AG09319 (cell line): ENCODE data around the gene SSH3.
A peak's percentile ranks its signal among the peaks of the same experiment; 100 is the strongest.

Experiments
- DNase-seq: peaks from one replicate; pipeline ENCODE4 v3.0.0-alpha.2; 2010; ENCODE audit warnings: low read depth; ENCODE audit errors: extremely low read depth
- TF ChIP-seq, protein P1 (sequence below): IDR thresholded peaks from 2 replicates; pipeline ENCODE4 v1.5.1; 2011; ENCODE audit warnings: low read depth, mild to moderate bottlenecking, inconsistent platforms, low read length, moderate library complexity

The SSH3 gene

DNA sequence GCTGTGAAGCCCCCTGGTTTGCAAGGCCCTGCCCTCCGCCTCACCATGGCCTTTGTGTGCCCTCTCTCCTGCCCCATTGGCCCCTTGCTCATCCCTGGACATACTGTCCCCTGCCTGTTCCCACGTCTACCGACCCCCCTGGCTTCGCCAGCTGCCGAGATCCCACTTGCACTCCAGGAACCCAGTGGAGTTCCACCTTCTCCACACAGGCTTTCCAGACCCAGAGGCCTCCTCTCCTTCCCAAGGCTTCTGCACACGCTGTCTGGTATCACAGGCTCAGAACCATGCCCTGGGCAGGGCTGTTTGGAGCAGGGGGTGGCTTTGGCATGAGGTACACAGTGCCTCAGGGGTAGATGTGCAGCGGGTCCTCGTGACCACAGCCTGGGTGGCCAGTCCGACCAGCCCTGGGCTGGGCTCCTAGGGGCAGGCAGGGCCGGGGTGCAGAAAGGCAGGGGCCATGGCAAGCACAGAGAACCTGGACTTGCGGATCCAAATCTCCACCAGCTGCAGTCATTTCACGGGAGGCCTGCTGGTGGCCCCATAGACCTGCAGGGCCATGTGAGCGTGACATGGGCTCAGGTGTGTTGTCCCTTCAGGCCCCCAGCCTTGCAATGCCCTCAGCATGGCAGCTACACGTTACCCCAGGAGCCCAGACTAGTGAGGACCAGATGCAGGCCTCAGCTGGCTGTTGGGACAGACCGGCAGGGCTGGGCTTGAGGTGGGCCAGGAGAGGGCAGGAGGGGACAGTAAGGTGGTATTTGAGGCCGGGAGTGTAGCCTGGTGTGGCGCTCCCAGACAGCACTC, 27.5 kb upstream of the SSH3 start:
- TF ChIP-seq, protein P1, sequence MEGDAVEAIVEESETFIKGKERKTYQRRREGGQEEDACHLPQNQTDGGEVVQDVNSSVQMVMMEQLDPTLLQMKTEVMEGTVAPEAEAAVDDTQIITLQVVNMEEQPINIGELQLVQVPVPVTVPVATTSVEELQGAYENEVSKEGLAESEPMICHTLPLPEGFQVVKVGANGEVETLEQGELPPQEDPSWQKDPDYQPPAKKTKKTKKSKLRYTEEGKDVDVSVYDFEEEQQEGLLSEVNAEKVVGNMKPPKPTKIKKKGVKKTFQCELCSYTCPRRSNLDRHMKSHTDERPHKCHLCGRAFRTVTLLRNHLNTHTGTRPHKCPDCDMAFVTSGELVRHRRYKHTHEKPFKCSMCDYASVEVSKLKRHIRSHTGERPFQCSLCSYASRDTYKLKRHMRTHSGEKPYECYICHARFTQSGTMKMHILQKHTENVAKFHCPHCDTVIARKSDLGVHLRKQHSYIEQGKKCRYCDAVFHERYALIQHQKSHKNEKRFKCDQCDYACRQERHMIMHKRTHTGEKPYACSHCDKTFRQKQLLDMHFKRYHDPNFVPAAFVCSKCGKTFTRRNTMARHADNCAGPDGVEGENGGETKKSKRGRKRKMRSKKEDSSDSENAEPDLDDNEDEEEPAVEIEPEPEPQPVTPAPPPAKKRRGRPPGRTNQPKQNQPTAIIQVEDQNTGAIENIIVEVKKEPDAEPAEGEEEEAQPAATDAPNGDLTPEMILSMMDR: no peak
- DNase-seq: no peak

DNA sequence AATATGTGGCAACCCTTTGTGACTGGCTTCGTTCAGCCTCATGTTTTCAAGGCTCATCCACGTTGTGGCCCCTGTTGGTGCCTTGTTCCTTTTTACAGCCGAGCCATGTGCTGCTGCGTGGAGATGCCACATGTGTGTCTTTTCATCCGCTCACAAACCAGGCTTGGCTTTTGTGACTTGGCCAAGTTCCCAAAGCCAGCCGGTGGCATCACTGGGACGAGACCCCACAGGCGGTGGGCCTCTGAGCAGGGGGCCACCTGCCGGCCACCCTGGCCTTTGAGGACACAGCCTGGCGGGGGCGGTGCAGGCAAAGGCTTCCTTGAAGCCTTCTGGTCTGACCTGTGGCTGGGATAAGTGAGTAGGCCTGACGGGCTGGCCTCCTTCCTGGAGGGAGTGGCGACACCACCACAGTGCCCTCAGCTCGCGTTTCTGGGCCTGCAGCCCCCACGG, 26.5 kb upstream of the SSH3 start:
- no peak for DNase-seq
- TF ChIP-seq, protein P1: peak; percentile 27

DNA sequence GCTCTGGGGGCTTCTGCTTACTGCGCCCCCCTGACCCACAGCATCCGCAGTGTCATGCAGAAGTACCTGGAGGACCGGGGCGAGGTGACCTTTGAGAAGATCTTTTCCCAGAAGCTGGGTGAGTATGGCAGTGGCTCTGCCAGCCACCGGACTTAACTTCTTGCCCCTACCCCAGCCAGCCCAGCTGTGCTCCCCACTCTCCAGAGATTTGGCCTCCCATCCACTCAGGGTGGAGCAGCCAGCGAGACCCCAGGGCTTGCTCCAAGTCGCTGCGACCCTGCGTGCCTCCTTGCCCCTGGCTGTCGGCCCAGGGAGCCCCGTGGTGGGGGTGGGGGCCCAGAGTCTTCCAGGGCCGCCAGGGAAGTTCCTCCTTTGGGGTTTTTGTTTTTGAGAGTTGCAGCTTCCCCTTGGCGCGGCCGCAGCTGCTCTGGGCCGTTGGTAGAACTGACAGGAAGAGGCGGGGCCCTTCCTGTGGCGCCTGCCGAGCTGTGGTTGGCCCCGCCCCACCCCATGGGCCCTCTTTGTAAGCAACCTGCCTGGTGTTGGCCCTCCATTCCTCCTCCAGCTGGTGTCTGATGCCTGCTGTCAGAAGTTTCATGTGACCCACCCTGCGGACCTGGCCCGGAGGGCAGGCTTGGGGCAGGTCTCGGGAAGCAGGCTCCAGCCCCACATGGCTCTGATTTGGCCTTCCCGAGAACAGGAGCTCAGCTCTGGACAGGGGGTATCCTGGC, 25.9 kb upstream of the SSH3 start:
- TF ChIP-seq, protein P1: no peak
- DNase-seq: no peak

DNA sequence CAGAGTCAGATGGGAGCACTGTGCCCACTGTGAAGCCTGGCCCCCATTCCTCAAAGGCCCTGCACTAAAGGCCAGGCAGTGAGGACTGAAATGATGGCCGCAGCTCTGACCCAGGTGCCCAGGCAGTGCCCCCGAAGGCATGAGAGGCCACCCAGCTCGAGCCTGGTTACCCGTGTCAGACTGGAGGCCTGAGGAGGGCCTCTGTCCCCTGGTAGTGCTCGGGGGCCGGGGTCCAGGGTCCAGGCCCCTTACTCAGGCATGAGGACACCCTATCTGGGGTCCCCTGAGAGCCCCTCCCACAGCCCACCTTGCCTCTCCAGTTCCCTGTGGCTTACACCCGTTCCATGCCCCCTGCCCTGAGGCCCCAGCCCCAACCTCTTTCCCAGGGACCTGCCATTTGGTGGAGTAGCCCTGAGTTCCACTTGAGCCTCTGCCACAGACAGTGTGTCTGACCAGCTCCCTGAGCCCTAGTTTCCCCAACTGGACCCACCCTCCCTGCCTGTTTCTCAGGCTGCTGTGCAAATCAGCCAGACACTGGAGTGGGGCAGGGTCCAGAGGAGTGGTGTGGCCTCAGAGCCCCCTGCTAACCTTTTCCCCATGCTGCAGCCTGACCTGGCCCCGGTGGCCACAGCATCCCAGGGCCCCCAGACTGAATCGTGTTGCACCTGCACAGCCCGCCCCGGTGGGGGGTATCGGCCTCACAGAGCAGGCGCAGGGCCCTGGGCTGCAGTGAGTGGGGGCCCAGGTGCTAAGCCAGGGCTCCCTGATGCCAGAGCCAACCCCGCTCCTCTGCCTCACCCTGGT, 25.0 kb upstream of the SSH3 start:
- TF ChIP-seq, protein P1: no peak
- DNase-seq: no peak

DNA sequence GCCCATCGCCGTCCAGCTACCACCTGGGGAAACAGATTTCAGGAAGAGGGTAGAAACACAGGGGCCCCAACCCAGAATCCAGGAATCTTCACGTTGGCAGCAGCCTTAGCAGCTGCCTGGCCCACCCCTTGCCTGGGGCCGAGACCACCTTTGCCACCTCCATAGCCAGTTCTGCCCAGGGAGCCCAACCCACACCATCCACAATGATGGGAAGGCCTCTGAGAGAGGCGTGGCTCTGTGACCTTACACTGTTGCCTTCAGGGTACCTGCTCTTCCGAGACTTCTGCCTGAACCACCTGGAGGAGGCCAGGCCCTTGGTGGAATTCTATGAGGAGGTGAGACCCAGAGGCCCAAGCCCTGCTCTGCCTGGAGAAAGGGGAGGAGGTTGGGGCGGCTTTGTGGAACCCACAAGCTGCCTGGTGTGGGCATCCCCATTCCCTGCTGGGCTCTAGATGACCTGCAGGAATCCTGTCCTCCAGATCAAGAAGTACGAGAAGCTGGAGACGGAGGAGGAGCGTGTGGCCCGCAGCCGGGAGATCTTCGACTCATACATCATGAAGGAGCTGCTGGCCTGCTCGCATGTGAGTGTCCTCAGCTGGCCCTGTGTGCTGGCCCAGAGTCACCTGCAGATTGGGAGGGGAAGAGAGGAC, 24.3 kb upstream of the SSH3 start:
- no peak for DNase-seq
- TF ChIP-seq, protein P1: no peak

DNA sequence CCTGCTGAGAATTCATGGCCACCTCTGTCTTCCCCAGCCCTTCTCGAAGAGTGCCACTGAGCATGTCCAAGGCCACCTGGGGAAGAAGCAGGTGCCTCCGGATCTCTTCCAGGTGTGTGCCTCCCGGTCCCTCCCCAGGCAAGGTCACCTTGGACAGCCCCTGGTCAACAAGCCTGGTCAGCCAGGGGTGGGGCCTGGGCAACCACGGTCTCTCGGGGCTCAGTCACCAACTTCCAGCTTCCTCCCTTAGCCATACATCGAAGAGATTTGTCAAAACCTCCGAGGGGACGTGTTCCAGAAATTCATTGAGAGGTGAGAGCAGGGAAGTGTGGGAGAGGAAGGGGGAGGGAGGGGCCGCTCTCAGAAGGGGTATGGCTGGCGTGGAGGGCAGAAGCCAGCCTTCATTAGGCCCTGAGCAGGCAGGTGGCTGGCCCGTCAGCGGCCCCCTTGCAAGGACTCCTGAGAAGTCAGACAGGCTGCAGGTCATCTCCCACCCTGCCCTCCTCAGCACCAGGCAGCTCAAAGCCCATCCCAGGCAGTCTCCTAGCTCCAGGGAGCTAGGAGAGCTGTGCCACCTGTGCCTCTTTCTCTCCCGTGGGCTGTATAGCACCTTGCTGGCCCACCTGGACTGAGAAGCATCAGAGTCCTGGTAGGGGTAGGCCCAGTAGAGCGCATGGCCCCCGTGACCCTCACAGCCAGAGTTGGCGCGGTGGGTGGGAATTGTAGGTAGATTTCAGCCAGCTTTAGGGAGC, 23.6 kb upstream of the SSH3 start:
- DNase-seq: no peak
- TF ChIP-seq, protein P1: no peak
